GM19397 (cell line): ENCODE results near the gene SLC12A9.
"Not testable (repeated sequence)": the region's sequence is repeated elsewhere in the genome, so short reads cannot be mapped to it uniquely, and the experiment has no call there.

Experiments used
- ATAC-seq: cut with Tn5 transposase; IDR thresholded peaks from one replicate; pipeline ENCODE4 v1.9.1; 2021; ENCODE audit warnings: mild to moderate bottlenecking, moderate library complexity; ENCODE audit not compliant: unreplicated experiment

SLC12A9 gene

DNA sequence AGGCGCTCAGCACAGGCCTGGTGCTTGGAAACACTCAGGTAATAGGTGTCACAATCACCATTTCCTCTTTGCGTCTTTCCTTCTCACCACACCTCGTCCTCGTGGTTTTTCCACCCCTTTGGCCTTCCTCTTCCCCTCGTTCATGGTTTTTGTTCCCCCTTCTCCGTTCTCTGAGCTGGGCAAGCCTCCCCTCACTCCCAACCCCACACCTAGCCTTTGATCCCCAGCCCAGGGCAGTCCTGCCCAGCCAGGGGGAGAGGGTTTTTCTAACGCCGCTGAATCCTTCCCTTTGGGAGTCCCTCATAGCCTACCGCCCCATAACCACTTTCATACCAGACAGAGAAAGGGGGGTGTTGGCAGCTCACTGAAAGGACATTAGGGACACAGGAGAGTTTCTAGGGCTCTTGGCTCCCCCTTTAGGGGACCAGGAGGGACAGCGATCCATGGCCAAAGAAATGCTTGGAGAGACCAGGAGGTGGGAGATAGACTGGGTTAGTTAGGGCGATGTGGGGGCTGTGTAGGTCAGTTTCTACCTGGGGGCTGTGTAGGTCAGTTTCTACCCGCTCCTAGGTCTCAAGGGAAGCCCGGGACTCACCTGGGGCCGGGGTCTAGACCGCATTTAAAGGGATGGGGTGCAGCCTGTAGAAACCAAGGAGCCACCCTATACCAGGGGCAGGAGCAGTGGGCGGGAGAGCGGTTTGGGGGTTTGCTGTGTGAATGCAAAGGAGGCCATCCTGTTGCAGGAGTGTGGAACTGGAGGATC is 26.6 kb upstream of the SLC12A9 start:
- no peak for ATAC-seq

GRCh38 chr7:100826514-100827329 is 25.8 kb upstream of the SLC12A9 start:
- no peak for ATAC-seq

GRCh38 chr7:100827330-100828226 is 24.9 kb upstream of the SLC12A9 start, which contains the start of gene EPHB4:
EPHB4 (minus strand) TSS chr7:100827523; CDS start chr7:100827030, 493 bp downstream.
- ATAC-seq: no peak

DNA sequence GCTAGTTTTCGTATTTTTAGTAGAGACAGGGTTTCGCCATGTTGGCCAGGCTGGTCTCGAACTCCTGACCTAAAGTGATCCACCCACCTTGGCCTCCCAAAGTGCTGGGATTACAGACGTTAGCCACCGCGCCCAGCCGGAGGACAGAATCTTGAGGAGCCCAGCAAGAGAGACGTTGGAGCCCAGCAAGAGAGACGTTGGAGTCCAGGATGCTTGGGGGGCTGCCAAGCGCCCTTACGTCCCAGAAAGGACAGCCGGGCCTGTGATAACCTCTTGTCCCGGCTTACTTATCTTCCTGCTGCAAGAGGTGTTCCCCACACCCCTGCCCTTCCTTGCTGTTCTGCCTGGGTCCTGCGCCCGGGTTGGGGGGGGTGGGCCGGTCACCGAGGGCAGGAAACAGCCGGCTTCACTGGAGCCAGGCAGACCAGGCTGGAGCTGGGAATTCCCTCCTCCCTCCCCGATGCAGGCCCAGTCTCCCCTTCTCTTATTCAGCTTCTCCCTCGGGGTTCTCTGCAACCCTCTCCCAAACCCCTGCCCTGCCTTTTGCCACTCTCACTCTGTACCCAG is 23.3 kb upstream of the SLC12A9 start:
- no peak for ATAC-seq

- no peak for ATAC-seq
Measured at GRCh38 chr7:100830396-100830795, 22.1 kb upstream of the SLC12A9 start.

- ATAC-seq: no peak
Measured at GRCh38 chr7:100832281-100832633, 20.3 kb upstream of the SLC12A9 start.

- ATAC-seq: no peak
Measured at GRCh38 chr7:100835903-100836811, 16.4 kb upstream of the SLC12A9 start.

- no peak for ATAC-seq
Measured at GRCh38 chr7:100836812-100837098, 15.8 kb upstream of the SLC12A9 start.

- ATAC-seq: peak; percentile 85
Measured at GRCh38 chr7:100837099-100837836, 15.2 kb upstream of the SLC12A9 start.

DNA sequence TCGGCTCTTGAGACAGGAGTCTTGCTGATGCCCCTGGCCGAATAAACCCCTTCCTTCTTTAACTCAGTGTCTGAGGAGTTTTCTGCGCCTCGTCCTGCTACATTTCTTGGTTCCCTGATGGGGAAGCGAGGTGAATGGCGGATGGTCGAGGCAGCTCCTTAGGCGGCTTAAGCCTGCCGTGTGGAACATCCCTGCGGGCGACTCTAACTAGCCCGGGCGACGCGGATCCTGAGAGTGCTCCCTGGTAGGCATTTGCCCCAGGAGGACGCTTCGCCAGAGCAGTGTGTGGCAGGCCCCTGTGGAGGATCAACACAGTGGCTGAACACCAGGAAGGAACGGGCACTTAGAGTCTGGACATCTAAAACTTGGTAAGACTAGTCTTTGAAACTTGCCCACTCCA is 13.2 kb upstream of the SLC12A9 start:
- no peak for ATAC-seq

DNA sequence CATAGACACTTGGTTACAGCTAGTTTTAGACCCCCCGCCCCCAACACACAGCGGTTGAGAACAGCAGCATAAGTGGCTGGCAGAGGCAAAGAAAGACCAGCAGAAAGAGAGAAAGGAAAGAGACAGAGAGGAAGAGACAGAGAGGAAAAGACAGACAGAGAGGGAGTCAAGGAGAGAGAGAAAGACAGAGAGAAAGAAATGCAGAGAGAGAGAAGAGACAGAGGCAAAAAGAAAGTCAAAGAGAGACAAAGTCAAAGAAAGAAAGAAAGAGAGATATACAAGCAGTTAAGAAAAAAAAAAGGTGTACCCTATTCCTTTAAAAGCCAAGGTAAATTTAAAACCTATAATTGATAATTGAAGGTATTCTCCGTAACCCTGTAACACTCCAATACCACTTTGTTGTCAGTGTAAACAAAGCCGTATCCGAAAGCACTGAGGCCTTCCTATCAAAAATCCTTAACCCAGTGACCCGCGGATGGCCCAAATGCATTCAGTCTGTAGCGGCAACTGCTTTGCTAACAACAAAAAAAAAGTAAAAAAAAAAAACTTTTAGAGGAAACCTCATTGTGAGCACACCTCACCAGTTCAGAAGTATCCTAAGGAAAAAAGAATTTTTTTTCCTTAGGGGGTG is 11.9 kb upstream of the SLC12A9 start:
- no peak for ATAC-seq

- ATAC-seq: no peak
Measured at GRCh38 chr7:100847360-100847759, 5.2 kb upstream of the SLC12A9 start.

GRCh38 chr7:100854146-100854895 is 1.8 kb downstream of the SLC12A9 start:
- no peak for ATAC-seq

GRCh38 chr7:100854899-100855298 is 2.4 kb downstream of the SLC12A9 start:
- not testable (repeated sequence) for ATAC-seq

DNA sequence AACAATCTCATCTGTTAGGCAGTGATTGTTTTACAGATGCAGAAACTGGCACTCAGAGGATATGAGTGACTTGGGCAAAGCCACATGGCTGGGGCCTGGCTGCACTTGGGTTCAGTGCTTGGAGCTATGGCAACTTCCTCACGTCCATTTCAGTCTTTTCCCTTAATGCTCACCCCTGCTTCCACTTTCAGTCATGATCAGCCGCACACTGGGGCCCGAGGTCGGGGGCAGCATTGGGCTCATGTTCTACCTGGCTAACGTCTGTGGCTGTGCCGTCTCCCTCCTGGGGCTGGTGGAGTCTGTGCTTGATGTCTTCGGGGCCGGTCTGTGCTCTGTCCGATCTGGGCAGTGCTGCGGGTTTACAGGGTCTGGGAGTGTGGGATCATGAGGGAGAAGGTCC is 3.0 kb downstream of the SLC12A9 start:
- no peak for ATAC-seq

DNA sequence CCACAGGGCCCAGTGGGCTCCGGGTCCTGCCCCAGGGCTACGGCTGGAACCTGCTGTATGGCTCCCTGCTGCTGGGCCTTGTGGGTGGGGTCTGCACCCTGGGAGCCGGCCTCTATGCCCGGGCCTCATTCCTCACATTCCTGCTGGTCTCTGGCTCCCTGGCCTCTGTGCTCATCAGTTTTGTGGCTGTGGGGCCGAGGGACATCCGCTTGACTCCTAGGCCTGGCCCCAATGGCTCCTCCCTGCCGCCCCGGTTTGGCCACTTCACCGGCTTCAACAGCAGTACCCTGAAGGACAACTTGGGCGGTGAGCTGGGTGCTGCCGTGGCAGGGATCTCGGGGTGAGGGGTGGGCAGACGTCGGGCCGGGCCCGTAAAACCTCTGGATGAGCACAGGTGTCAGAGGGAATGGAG is 4.4 kb downstream of the SLC12A9 start:
- ATAC-seq: no peak

DNA sequence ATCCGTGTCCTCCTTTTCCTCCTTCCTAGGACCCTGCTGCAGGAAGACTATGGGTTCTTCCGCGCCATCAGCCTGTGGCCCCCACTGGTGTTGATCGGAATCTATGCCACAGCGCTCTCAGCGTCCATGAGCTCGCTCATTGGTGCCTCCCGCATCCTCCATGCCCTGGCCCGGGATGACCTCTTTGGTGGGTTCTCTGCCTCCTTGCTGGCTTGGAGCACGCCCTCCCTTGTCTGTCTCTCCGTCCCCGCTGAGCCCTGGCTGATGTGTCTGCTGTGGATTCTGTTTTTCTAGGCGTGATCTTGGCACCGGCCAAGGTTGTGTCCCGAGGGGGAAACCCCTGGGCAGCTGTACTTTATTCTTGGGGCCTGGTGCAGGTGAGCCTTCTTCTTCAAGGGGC is 7.3 kb downstream of the SLC12A9 start:
- no peak for ATAC-seq
